Vagina (tissue), 2 donors: ENCODE measurements around the gene USP25.

ENCODE experiments used
- POLR2A ChIP-seq, 2 donors: fragments of 450-650 bp; IDR thresholded peaks; one replicate each; pipeline ENCODE4 v1.6.1; 2017; ENCODE audit warnings: antibody characterized with exemption in 2 of 2, mild to moderate bottlenecking in 2 of 2, moderate library complexity in 2 of 2
- POLR2AphosphoS5 ChIP-seq, 2 donors: sonication (generic); formaldehyde crosslinking; IDR thresholded peaks; one replicate each; pipeline ENCODE4 v1.9.0; 2017; ENCODE audit warnings: antibody characterized with exemption in 2 of 2, mild to moderate bottlenecking in 2 of 2, low read depth in 1 of 2; ENCODE audit not compliant: insufficient read depth in 1 of 2
- TF ChIP-seq, protein P1 (sequence below), 3 experiments: fragments of 450-650 bp in 2 of 3; fragments of 200-600 bp in 1 of 3; sonication (generic) in 1 of 3; IDR thresholded peaks; one replicate each; pipeline ENCODE4 v1.5.1; 2017 to 2019; ENCODE audit warnings: antibody characterized with exemption in 3 of 3, mild to moderate bottlenecking in 2 of 3, moderate library complexity in 2 of 3

DNA sequence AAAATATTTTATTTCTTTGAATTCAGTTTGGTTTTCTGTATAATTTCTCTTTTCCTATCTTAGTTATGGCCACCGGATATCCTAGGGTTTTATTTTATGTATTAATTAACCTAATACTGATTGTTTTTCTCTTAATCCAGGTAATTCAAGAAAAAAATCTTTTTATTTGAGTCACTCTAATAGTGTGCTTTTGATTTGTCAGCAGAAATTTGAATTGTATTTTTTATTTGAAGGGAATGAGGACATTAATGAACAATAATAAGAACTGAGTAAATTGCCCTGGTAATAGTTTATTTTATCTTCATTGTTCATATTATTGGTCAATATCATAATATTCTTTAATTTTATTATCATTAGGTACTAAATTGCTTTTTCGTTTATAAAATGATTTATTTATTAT lies 120.1 kb downstream of the USP25 start:
- TF ChIP-seq, protein P1, sequence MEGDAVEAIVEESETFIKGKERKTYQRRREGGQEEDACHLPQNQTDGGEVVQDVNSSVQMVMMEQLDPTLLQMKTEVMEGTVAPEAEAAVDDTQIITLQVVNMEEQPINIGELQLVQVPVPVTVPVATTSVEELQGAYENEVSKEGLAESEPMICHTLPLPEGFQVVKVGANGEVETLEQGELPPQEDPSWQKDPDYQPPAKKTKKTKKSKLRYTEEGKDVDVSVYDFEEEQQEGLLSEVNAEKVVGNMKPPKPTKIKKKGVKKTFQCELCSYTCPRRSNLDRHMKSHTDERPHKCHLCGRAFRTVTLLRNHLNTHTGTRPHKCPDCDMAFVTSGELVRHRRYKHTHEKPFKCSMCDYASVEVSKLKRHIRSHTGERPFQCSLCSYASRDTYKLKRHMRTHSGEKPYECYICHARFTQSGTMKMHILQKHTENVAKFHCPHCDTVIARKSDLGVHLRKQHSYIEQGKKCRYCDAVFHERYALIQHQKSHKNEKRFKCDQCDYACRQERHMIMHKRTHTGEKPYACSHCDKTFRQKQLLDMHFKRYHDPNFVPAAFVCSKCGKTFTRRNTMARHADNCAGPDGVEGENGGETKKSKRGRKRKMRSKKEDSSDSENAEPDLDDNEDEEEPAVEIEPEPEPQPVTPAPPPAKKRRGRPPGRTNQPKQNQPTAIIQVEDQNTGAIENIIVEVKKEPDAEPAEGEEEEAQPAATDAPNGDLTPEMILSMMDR (IDR thresholded peaks at IDR 0.05), result no peak
- TF ChIP-seq POLR2A (IDR thresholded peaks at IDR 0.05), result no peak
- TF ChIP-seq POLR2AphosphoS5 (IDR thresholded peaks at IDR 0.05; ENCODE audit: insufficient read depth in 1 of 2, low read depth in 1 of 2), result no peak
